Right lobe of liver (tissue), 4 donors: ENCODE measurements around the gene AIG1.

ENCODE experiments used
- POLR2A ChIP-seq: fragments of 450-650 bp; IDR thresholded peaks from one replicate; pipeline ENCODE4 v1.6.1; 2017; ENCODE audit warnings: antibody characterized with exemption, mild to moderate bottlenecking
- TF ChIP-seq, protein P1 (sequence below), 4 donors: fragments of 200-600 bp in 3 of 4; fragments of 450-650 bp in 1 of 4; IDR thresholded peaks; one replicate each; pipeline versions ENCODE4 v1.5.1 to v1.8.0; 2016 to 2022; ENCODE audit warnings: antibody characterized with exemption in 4 of 4, mild to moderate bottlenecking in 2 of 4
- donor health status: DM: no; HTN: no; CAD: no.
- donor health status: DM: no; HTN: no; CAD: no.
- donor health status: DM: no; HTN: yes; CAD: no.

DNA sequence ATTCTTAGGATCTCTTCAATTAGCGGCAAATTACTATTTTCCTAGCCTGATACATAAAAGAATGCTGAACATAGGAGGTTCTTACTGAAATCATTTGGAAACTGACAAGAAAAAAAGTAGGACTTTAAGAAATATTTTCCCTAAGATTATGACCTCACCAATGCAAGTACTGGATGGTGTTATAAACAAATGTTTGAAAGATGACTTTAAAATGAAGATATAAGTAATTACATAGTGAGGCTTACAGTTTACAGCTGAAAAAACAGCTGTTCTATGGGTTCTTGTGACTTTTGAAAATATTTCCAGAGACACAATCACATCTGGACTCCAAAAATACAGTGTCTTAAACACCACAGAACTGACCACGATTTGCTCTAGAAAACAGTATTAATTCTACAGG is 324.9 kb downstream of the AIG1 start:
- TF ChIP-seq, protein P1, sequence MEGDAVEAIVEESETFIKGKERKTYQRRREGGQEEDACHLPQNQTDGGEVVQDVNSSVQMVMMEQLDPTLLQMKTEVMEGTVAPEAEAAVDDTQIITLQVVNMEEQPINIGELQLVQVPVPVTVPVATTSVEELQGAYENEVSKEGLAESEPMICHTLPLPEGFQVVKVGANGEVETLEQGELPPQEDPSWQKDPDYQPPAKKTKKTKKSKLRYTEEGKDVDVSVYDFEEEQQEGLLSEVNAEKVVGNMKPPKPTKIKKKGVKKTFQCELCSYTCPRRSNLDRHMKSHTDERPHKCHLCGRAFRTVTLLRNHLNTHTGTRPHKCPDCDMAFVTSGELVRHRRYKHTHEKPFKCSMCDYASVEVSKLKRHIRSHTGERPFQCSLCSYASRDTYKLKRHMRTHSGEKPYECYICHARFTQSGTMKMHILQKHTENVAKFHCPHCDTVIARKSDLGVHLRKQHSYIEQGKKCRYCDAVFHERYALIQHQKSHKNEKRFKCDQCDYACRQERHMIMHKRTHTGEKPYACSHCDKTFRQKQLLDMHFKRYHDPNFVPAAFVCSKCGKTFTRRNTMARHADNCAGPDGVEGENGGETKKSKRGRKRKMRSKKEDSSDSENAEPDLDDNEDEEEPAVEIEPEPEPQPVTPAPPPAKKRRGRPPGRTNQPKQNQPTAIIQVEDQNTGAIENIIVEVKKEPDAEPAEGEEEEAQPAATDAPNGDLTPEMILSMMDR (IDR thresholded peaks at IDR 0.05) = no peak
- no peak for TF ChIP-seq POLR2A
